ENCODE data around the gene NFIC. TPM values are rescaled to one million over a fixed set of nuclear protein-coding genes. Genes with fewer than 3 reads are reported as not detected.

The NFIC gene
- total and polyA plus RNA-seq, 4 donors, result 40.4 to 208 (median 49.8) TPM

DNA sequence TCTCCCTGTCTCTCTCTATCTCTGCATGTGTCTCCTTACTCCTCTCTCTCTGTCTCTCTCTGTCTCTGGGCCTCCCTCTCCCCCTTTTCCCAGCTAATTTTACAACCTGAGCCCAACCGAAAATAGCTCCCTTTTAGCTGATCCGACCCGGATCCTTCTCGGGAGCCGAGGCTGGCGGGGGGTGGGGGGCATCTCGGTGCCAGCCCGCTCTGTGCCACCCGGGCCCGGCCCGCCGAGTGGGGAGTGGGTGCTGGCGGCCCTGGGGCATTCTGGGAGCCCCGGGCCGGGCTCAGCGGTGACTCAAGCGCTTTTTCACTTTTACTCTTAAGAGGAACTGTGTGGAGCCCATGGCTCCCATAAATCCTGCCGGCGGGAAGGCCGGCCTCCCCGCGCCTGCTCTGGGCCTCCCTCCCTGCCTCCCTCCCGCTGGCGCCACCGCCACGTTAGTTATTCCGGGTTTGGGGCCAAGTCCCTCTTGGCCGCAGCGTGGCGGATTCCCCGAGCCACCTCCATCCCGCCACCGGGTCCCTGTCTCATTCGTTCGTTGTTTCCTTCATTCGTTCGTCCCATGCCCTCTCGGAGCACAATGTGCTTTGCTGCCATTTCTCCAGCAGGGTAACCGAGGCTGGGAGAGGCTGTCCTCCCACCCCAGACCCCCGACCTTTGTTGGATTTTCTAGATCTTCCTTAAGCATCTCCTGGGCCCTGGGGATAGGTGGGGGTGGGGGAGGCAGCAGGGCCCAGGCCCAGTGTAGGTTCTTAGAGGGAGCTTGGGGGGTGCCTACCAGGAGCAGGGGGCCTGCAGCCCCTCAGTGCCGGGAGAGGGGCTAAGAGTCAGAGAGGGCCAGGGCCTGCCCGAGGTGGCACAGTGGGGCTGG, 3.2 kb downstream of the NFIC start:
- peak; percentile 29 for ATAC-seq (ENCODE audit: insufficient read depth, low FRiP score)
- Histone ChIP-seq H3K27me3 (ENCODE audit: control insufficient read depth in 3 of 3, insufficient read depth in 3 of 3, low read length in 2 of 3) (peaks cover 0 to 19% (median 0%) of the 10 kb centered on the region in 3 donors), H3K36me3 (ENCODE audit: control insufficient read depth in 4 of 4, insufficient read depth in 4 of 4, low read length in 4 of 4) (peaks cover 0 to 6% (median 1%) of the 10 kb centered on the region in 4 donors), H3K9ac (ENCODE audit: insufficient read depth in 1 of 2, low read length in 2 of 2) (peak overlapping the region in 1 of 2 donors; percentile 59), H3K4me3 (peak overlapping the region; percentile 16), H3K27ac (ENCODE audit: low read depth in 1 of 2, low read length in 1 of 2) (peak overlapping the region; percentile 86 to 95), H3K4me1 (ENCODE audit: control insufficient read depth in 5 of 5, insufficient read depth in 5 of 5, low read length in 5 of 5) (peaks cover 4 to 50% (median 17%) of the 10 kb centered on the region in 5 donors), H3K9me3 (ENCODE audit: control insufficient read depth in 4 of 4, insufficient read depth in 3 of 4, low read length in 3 of 4) (no peaks in the 10 kb centered on the region)
- DNase-seq, result peak; percentile 32 to 66 (median 35)
- 16 to 25% methylated on average over 38 to 42 of the region's 42 CpGs for WGBS, 2 donors
- TF ChIP-seq CTCF (IDR thresholded peaks at IDR 0.05; ENCODE audit: control extremely low read depth, extremely low read depth), result no peak

DNA sequence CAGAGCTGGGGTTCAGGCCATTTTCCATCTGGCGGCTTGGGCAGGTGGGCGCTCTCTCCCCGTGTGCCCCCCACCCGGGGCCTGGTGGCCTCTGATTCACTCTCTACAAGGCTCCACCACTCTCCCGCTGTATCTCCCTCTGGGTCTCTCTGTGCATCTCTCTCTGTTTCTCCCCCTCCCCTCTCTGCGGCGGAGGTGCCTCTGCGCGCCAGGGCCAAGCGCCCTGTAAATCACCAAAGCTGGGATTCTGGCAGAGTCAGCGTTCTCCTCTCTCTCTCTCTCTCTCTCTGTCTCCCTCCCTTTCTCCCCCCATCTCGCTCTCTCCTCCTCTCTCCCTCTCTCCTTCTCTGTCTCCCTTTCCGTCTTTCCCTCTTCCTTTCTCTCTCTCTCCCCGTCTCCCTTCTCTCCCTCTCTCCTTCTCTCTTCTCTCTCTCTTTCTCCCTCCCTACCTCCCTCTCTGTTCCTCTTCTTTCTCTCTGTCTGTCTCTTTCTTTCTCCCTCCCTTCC, 3.9 kb downstream of the NFIC start:
- 66 to 72% methylated on average over 10 to 14 of the region's 14 CpGs for WGBS, 2 donors
- peak overlapping the region in 1 of 2 donors; percentile 38 for H3K9ac ChIP-seq (ENCODE audit: insufficient read depth in 1 of 2, low read length in 2 of 2)

GRCh38 chr19:3370728-3371591, 4.6 kb downstream of the NFIC start:
- Histone ChIP-seq H3K4me3 (no peak overlapping the region), H3K9ac (ENCODE audit: insufficient read depth in 1 of 2, low read length in 2 of 2) (no peak overlapping the region)

More for the DNA sequence above, 3.9 kb downstream of the NFIC start:
- no peak for TF ChIP-seq CTCF (IDR thresholded peaks at IDR 0.05; ENCODE audit: control extremely low read depth, extremely low read depth)
- Histone ChIP-seq H3K36me3 (ENCODE audit: control insufficient read depth in 4 of 4, insufficient read depth in 4 of 4, low read length in 4 of 4) (peaks cover 0 to 6% (median 1%) of the 10 kb centered on the region in 4 donors), H3K4me1 (ENCODE audit: control insufficient read depth in 5 of 5, insufficient read depth in 5 of 5, low read length in 5 of 5) (peaks cover 6 to 51% (median 20%) of the 10 kb centered on the region in 5 donors), H3K4me3 (no peak overlapping the region), H3K27me3 (ENCODE audit: control insufficient read depth in 3 of 3, insufficient read depth in 3 of 3, low read length in 2 of 3) (peaks cover 0 to 19% (median 0%) of the 10 kb centered on the region in 3 donors), H3K9me3 (ENCODE audit: control insufficient read depth in 4 of 4, insufficient read depth in 3 of 4, low read length in 3 of 4) (no peaks in the 10 kb centered on the region), H3K27ac (ENCODE audit: low read depth in 1 of 2, low read length in 1 of 2) (peak overlapping the region; percentile 86 to 95)
- no peak for ATAC-seq (ENCODE audit: insufficient read depth, low FRiP score)
- DNase-seq, result peak in 2 of 3 donors; percentile 40 to 77

More at GRCh38 chr19:3370728-3371591, 4.6 kb downstream of the NFIC start:
- Histone ChIP-seq H3K27ac (ENCODE audit: low read depth in 1 of 2, low read length in 1 of 2) (peak overlapping the region; percentile 6 to 29), H3K27me3 (ENCODE audit: control insufficient read depth in 3 of 3, insufficient read depth in 3 of 3, low read length in 2 of 3) (peaks cover 0 to 19% (median 0%) of the 10 kb centered on the region in 3 donors), H3K9me3 (ENCODE audit: control insufficient read depth in 4 of 4, insufficient read depth in 3 of 4, low read length in 3 of 4) (no peaks in the 10 kb centered on the region), H3K4me1 (ENCODE audit: control insufficient read depth in 5 of 5, insufficient read depth in 5 of 5, low read length in 5 of 5) (peaks cover 6 to 52% (median 24%) of the 10 kb centered on the region in 5 donors), H3K36me3 (ENCODE audit: control insufficient read depth in 4 of 4, insufficient read depth in 4 of 4, low read length in 4 of 4) (peaks cover 0 to 6% (median 1%) of the 10 kb centered on the region in 4 donors)
- no peak for ATAC-seq (ENCODE audit: insufficient read depth, low FRiP score)
- no peak for TF ChIP-seq CTCF (IDR thresholded peaks at IDR 0.05; ENCODE audit: control extremely low read depth, extremely low read depth)
- WGBS, 2 donors, result 70 to 72% methylated on average over 25 of the region's 25 CpGs
- no peak for DNase-seq
